Measurements from ENCODE around the gene SELENOH. TPM values are rescaled to one million over a fixed set of nuclear protein-coding genes. Genes with fewer than 3 reads are reported as not detected.

The SELENOH gene
- polyA plus RNA-seq, 1 donor (not counting 4 experiments of a cell fraction or from before 2014, with no cell fraction given) = 88.2 TPM

GRCh38 chr11:57781529-57781943, 40.2 kb downstream of the SELENOH start:
- peak overlapping the region in 2 of 3 experiments; percentile 23 to 26 for H3K4me3 ChIP-seq (ENCODE audit: control insufficient read depth in 2 of 3, extremely low read depth in 1 of 3, insufficient read depth in 2 of 3, low read depth in 1 of 3, low read length in 3 of 3)
- peak overlapping the region; percentile 58 for H3K4me2 ChIP-seq (ENCODE audit: control insufficient read depth, extremely low read depth, insufficient read depth, low read depth, low read length)
- H3K4me1 ChIP-seq (ENCODE audit: control insufficient read depth, extremely low read depth, insufficient read depth, low read length) = peaks cover 64% of the 10 kb centered on the region
- no peaks in the 10 kb centered on the region for H3K27me3 ChIP-seq (ENCODE audit: control insufficient read depth, extremely low read depth, insufficient read depth, low read length)
- TF ChIP-seq EZH2 (IDR thresholded peaks at IDR 0.05; ENCODE audit: low read length) = no peak
- TF ChIP-seq CTCF (optimal IDR thresholded peaks at IDR 0.05 in 1 of 3, IDR thresholded peaks at IDR 0.05 in 1 of 3, conservative IDR thresholded peaks at IDR 0.05 in 1 of 3; ENCODE audit: extremely low read depth in 1 of 3, insufficient read depth in 2 of 3, low read length in 3 of 3) = no peak
- peaks cover 91% of the 10 kb centered on the region for H3K79me2 ChIP-seq (ENCODE audit: control insufficient read depth, insufficient read depth, low read length)
- H3K36me3 ChIP-seq (ENCODE audit: control insufficient read depth in 2 of 2, extremely low read depth in 1 of 2, insufficient read depth in 2 of 2, low read length in 2 of 2) = no peaks in the 10 kb centered on the region
- DNase-seq (ENCODE audit: low read depth, low spot score) (peak; percentile 67), FAIRE-seq (peak; percentile 46)
- H2AFZ ChIP-seq (ENCODE audit: control insufficient read depth, low read length) = no peak overlapping the region
- H3K27ac ChIP-seq (ENCODE audit: control insufficient read depth, insufficient read depth, low read length) = peak overlapping the region; percentile 85
- dilution Hi-C loops (cut with MboI; ENCODE audit: extremely low pct_ligation_motif_present, low sequenced_read_pairs) = no loop called here
- H3K9ac ChIP-seq (ENCODE audit: control insufficient read depth, extremely low read depth, insufficient read depth, low read length) = peak overlapping the region; percentile 54
- H3K9me1 ChIP-seq (ENCODE audit: control insufficient read depth, extremely low read depth, insufficient read depth, low read length) = peaks cover 5% of the 10 kb centered on the region
- peaks cover 3% of the 10 kb centered on the region for H4K20me1 ChIP-seq (ENCODE audit: control insufficient read depth, extremely low read depth, insufficient read depth, low read length)
- H3K9me3 ChIP-seq (ENCODE audit: control insufficient read depth, low read depth, low read length) = no peaks in the 10 kb centered on the region

GRCh38 chr11:57785072-57785471, 43.8 kb downstream of the SELENOH start:
- Histone ChIP-seq H3K79me2 (ENCODE audit: control insufficient read depth, insufficient read depth, low read length) (peaks cover 95% of the 10 kb centered on the region), H3K9me3 (ENCODE audit: control insufficient read depth, low read depth, low read length) (no peaks in the 10 kb centered on the region), H3K9ac (ENCODE audit: control insufficient read depth, extremely low read depth, insufficient read depth, low read length) (no peak overlapping the region), H3K36me3 (ENCODE audit: control insufficient read depth in 2 of 2, extremely low read depth in 1 of 2, insufficient read depth in 2 of 2, low read length in 2 of 2) (peaks cover 0 to 3% of the 10 kb centered on the region in 2 experiments), H3K27ac (ENCODE audit: control insufficient read depth, insufficient read depth, low read length) (no peak overlapping the region), H3K27me3 (ENCODE audit: control insufficient read depth, extremely low read depth, insufficient read depth, low read length) (no peaks in the 10 kb centered on the region), H3K4me1 (ENCODE audit: control insufficient read depth, extremely low read depth, insufficient read depth, low read length) (peaks cover 56% of the 10 kb centered on the region), H4K20me1 (ENCODE audit: control insufficient read depth, extremely low read depth, insufficient read depth, low read length) (peaks cover 5% of the 10 kb centered on the region), H3K4me2 (ENCODE audit: control insufficient read depth, extremely low read depth, insufficient read depth, low read depth, low read length) (no peak overlapping the region), H3K9me1 (ENCODE audit: control insufficient read depth, extremely low read depth, insufficient read depth, low read length) (peaks cover 3% of the 10 kb centered on the region), H3K4me3 (ENCODE audit: control insufficient read depth in 2 of 3, extremely low read depth in 1 of 3, insufficient read depth in 2 of 3, low read depth in 1 of 3, low read length in 3 of 3) (no peak overlapping the region), H2AFZ (ENCODE audit: control insufficient read depth, low read length) (no peak overlapping the region)
- TF ChIP-seq EZH2 (IDR thresholded peaks at IDR 0.05; ENCODE audit: low read length) (no peak), CTCF (optimal IDR thresholded peaks at IDR 0.05 in 1 of 3, IDR thresholded peaks at IDR 0.05 in 1 of 3, conservative IDR thresholded peaks at IDR 0.05 in 1 of 3; ENCODE audit: extremely low read depth in 1 of 3, insufficient read depth in 2 of 3, low read length in 3 of 3) (no peak)
- FAIRE-seq (no peak), DNase-seq (ENCODE audit: low read depth, low spot score) (no peak)
- dilution Hi-C loops (cut with MboI; ENCODE audit: extremely low pct_ligation_motif_present, low sequenced_read_pairs) = no loop called here

Data from keratinocyte (primary cell).